HG02678 (cell line): ENCODE results near the gene FAM25G.
"Not testable (repeated sequence)": the region's sequence is repeated elsewhere in the genome, so short reads cannot be mapped to it uniquely, and the experiment has no call there.

Experiments used
- ATAC-seq: cut with Tn5 transposase; IDR thresholded peaks from one replicate; pipeline ENCODE4 v1.9.1; 2021; ENCODE audit warnings: mild to moderate bottlenecking, moderate library complexity; ENCODE audit not compliant: unreplicated experiment

FAM25G gene

DNA sequence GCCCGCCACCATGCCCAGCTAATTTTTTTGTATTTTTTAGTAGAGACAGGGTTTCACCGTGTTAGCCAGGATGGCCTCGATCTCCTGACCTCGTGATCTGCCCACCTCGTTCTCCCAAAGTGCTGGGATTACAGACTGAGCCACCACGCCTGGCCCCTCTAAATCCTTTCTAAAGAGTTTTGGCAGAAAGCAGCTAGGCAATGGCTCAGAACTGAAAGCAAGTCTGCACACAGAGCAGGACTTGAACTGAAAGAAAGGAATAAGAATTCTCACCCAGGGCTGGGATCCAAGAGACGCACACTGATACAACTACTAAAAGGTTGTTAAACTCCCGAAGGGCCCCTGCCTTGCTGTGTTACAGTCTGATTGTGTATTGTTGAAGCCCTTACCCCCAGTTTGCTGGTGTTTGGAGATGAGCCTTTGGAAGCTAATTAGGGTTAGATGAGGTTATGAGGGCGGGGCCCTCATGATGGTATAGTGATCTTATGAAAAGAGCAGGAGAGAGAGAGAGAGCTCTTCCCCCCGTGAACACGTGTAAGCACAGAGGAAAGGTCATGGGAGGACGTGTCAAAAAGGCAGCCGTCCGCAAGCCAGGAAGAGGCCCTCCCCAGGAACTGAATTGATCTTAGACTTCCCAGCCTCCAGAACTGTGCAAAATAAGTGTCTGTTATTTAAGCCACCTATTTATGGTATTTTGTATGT lies 26.1 kb downstream of the FAM25G start:
- not testable (repeated sequence) for ATAC-seq

DNA sequence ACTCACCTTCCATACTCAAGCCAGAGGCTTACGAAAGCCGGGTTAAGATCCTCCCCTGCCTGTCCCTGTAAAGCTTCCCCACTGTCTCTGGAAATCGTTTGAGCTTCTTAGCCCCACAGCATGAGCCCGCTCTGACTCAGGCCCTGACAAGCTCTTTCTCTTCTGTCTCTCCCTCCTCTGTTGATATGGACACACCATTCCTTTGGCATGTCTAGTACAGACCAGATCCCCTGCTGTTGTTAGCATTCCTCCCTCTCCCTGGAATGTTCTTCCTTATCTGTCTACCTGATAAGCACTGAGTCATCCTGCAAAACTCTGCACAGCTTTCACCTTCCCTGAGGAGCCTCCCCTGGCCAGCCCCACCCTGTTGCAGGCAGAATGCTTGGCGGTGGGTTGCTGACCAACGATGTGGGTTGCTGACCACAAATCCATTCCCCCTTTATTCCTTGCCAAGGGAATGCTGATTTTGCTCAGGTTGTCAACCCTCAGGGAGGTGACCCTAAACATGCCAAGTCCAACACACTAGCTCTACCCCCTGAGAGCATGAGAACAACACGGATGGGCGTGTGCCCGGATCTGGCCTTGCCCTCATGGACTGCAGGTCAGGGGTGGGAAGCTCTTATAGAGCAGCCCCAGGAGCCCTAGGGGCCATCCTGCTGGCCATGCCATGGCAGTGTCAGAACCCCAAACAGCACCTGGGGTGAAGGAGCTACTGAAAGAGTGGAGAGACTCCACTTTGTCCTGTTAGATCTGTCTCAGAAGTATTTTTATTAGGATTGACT lies 28.7 kb downstream of the FAM25G start:
- ATAC-seq: not testable (repeated sequence)

DNA sequence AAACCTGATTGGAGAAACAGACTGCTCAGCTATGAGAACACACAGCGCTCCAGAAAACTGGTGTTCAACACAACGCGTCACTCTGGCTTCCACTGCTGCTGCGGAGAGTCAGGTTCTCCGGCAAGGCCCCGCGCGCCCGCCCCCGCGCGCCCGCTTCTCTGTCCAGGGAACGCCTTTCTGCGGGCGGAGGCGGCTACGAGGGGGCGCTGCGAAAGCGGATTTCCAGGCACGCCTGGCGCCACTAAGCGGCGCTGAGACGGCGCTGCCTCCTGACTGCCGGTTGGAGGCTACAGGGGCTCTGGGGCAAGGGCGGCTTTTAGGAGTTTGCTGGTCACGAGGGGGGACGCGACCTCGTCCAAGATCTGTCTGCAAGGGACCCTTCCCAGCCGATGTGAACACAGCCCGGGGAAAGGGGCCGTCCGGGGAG lies 30.2 kb downstream of the FAM25G start:
- peak; percentile 63 for ATAC-seq

- ATAC-seq: no peak
Measured at GRCh38 chr10:47458466-47459154, 32.9 kb downstream of the FAM25G start.

GRCh38 chr10:47457826-47458225 lies 33.7 kb downstream of the FAM25G start:
- no peak for ATAC-seq

DNA sequence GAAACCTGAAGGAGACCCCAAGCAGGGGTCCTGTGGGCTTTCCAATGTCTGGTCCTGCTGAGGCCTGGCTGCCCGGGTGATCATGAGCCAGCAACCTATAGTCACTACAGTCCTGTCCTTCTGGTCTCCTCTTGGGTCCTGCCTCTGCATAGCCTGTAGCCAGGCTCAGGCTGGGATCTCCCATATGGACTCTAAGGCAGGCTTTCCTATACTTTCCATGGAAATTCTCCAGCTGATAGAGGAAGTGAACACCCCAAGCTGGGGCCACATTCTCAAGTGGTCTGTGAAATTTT lies 34.0 kb downstream of the FAM25G start:
- no peak for ATAC-seq

DNA sequence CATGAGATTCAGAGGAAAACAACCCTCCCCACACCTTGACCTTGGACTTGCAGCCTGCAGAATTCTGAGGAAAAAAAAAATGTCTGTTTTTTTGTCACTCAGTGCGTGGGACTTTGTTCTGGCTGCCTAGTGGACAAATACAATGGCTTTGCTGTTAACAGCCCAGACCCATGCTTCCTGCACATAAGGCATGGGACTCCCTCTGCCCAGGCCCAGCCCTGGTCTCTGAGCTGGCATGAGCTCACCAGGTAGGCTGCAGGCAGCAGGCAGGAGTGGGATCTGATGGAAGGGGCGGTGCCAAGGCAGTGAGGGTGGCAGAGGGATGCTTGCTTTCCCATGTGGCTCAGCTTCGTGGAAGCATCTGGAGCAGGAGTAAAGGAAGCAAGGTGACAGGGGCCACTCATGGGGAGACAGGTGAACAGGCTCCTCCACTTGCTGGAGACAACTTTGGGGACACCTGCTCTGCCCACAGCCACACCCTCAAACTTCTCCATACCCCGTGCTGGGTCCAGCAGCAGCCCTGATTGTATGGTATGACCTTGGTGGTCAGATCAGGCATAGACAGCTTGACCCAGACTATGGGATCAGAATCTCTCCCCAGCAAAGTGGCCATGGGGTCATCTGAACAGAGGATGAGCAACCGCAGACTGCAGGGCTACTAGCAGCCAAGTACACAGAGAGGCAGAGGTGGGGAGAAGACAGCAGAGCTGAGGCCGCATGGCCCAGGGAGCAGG lies 34.5 kb downstream of the FAM25G start:
- ATAC-seq: no peak

- ATAC-seq: no peak
Measured at GRCh38 chr10:47456079-47456785, 35.3 kb downstream of the FAM25G start.

DNA sequence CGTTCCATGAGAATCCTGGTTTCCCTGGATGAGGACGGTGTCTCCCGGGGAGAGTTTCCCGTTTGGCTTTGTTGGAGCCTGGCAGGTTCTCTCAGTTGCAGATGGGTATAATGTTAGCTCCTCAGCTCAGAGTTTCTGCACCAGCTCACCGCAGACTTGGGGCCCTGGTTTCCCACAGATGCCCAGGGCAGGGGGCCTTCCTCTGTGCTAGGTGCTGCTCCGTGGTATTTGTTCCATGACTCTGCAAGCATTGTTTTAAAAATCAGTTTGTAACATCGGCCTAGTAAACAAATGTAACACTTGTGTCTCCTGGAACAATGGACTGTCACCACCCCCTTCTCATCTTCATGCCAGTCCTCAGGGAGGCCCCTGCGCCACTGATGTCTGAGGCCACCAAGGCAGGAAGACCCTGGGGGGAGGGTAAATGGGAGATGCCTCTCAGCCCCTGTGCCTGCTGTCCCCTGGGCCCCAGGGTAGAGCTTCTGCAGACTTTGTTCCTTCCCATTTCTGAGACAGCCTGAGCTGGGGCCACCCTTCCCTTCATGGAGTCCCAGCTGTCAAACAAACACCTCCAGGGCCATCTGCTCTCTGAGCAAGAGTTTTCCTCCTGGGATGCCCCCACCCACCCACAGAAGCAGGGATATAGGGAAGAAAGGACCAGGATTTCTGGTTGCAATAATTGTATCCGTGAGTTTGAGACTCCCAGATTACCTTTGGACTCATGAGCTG lies 36.0 kb downstream of the FAM25G start:
- not testable (repeated sequence) for ATAC-seq

DNA sequence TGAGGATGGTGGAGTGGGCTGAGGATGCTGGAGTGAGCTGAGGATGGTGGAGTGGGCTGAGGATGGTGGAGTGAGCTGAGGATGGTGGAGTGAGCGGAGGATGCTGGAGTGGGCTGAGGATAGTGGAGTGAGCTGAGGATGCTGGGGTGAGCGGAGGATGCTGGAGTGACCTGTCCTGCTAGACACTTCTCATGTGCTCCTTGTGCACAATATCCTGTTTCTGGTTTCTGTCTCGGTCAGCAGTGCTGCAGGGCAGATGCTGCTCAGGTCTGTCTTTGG lies 36.8 kb downstream of the FAM25G start:
- no peak for ATAC-seq

- ATAC-seq: no peak
Measured at GRCh38 chr10:47454008-47454779, 37.3 kb downstream of the FAM25G start.

DNA sequence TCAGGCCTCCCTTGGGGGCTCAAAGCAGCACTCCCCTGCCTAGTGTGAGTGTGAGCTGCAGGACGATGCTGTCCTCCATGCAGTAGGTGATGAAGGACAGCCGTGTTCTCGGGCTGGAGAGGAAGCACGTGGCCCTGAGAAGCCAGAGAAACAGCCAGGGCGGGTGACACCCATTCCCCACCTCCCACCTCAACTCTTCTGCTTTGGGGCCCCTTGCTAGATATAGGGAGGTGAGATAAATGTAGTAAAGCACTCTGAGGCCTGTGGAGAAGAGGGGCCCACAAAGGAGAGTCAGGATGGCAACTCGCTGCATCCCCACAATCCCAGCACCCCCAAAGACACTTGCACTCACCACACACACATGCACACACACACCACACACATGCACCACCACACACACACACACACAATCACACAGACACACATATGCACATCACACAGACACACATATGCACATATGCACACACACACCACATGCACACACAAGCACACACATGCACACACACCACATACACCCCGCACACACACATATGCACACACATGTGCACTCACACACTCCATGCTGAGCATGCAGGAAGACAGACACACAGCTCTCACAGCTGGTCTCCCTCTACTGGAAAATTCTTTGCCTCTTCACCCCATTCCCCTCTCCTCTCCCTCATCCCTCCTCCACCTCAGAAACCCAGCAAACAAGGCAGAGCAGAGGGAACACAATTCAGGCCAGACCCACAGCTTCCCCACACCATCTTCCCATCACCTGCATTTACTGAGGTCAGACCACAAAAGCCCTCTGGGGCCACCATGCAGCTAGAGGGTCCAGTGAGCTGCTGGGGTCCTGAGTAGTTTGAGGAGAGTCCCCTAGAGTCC lies 38.1 kb downstream of the FAM25G start:
- ATAC-seq: no peak

- ATAC-seq: no peak
Measured at GRCh38 chr10:47452495-47453140, 38.9 kb downstream of the FAM25G start.

- ATAC-seq: no peak
Measured at GRCh38 chr10:47451998-47452494, 39.5 kb downstream of the FAM25G start.

GRCh38 chr10:47451273-47451997 lies 40.1 kb downstream of the FAM25G start:
- no peak for ATAC-seq

DNA sequence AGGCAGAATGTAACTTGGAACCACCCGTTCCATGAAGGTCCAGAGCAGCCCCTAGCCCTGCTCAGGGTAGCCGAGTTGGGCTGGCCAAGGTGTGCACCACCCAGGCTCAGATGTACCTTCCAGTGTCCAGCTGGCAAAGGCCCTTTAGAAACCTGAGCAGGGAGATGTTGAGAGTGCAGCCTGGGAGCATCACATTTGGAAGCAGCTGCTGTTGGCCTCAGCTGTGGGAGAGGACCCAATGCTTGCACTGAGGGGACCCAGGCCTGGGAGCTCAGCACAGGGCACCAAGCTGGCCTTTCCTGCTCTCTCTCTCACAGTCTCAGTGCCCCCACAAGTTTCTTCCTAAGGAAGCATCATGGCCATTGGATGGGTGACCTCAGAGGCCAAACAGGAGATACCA lies 41.1 kb downstream of the FAM25G start:
- ATAC-seq: no peak

DNA sequence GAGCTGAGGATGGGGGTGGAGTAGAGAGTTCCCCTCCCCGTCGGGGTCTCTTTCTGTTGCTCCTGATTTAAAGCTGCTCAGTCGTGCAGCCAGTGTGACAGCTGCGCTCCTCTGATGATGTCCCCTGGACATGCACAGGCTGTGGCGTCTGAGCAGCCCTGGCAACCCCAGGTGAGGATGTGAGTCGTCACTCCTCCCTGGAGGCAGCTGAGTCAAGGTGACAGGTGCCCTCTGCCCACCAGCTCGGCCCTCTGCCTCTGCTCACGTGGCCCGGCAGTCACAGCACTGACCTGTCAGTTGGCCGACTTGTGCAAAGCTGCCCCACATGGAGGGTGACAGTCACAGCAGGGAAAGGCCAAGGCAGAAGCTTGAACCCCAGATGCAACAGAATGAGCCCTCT lies 41.5 kb downstream of the FAM25G start:
- no peak for ATAC-seq
